SK-N-SH treated with all-trans-retinoic acid at 6 μM for 48 hours (cell line): ENCODE results near the gene MARK3.
A peak's percentile ranks its signal among the peaks of the same experiment; 100 is the strongest.

Source experiments
- ATAC-seq: fragments of 200-7000 bp; cut with Tn5 transposase; 3 replicates; pipeline ENCODE4 v1.9.1; 2020; ENCODE audit warnings: mild to moderate bottlenecking, moderate library complexity
- BACH2 ChIP-seq: fragments of 250-450 bp; sonication (Bioruptor Pico); IDR thresholded peaks from 2 replicates; pipeline ENCODE4 v1.9.0; 2021; ENCODE audit warnings: mild to moderate bottlenecking, borderline replicate concordance
- CSDC2 ChIP-seq: fragments of 250-450 bp; sonication (Bioruptor Pico); IDR thresholded peaks from 2 replicates; pipeline ENCODE4 v1.5.0; 2020; ENCODE audit warnings: mild to moderate bottlenecking, moderate library complexity
- ESRRG ChIP-seq: fragments of 250-450 bp; sonication (Bioruptor Pico); IDR thresholded peaks from 2 replicates; pipeline ENCODE4 v1.6.1; 2021; ENCODE audit warnings: mild to moderate bottlenecking
- GLIS3 ChIP-seq: fragments of 250-450 bp; sonication (Bioruptor Pico); IDR thresholded peaks from 2 replicates; pipeline ENCODE4 v1.5.0; 2020; ENCODE audit warnings: mild to moderate bottlenecking, moderate library complexity
- ISL1 ChIP-seq: fragments of 250-450 bp; sonication (Bioruptor Pico); IDR thresholded peaks from 2 replicates; pipeline ENCODE4 v2.1.2; 2022; ENCODE audit warnings: mild to moderate bottlenecking, moderate library complexity
- PPARA ChIP-seq: fragments of 250-450 bp; sonication (Bioruptor Pico); IDR thresholded peaks from 2 replicates; pipeline ENCODE4 v1.5.0; 2020; ENCODE audit warnings: mild to moderate bottlenecking, borderline replicate concordance
- RARB ChIP-seq: fragments of 250-450 bp; sonication (Bioruptor Pico); IDR thresholded peaks from 2 replicates; pipeline ENCODE4 v1.8.0; 2021; ENCODE audit warnings: mild to moderate bottlenecking, moderate library complexity
- SNAI2 ChIP-seq: fragments of 250-450 bp; sonication (Bioruptor Pico); IDR thresholded peaks from 2 replicates; pipeline ENCODE4 v1.5.0; 2020; ENCODE audit warnings: mild to moderate bottlenecking, moderate library complexity
- TCF4 ChIP-seq: fragments of 250-450 bp; sonication (Bioruptor Pico); IDR thresholded peaks from 2 replicates; pipeline ENCODE4 v1.8.0; 2021; ENCODE audit warnings: mild to moderate bottlenecking, moderate library complexity, borderline replicate concordance
- ZC3H10 ChIP-seq: fragments of 250-450 bp; sonication (Bioruptor Pico); IDR thresholded peaks from 2 replicates; pipeline ENCODE4 v1.5.1; 2021; ENCODE audit warnings: mild to moderate bottlenecking, moderate library complexity
- ZFP3 ChIP-seq: fragments of 250-450 bp; sonication (Bioruptor Pico); IDR thresholded peaks from 2 replicates; pipeline ENCODE4 v1.5.0; 2020; ENCODE audit warnings: mild to moderate bottlenecking, moderate library complexity
- ZFP30 ChIP-seq: fragments of 450-650 bp; formaldehyde crosslinking; IDR thresholded peaks from 2 replicates; pipeline ENCODE4 v1.5.0; 2022; ENCODE audit warnings: mild to moderate bottlenecking, moderate library complexity
- ZNF70 ChIP-seq: fragments of 450-650 bp; formaldehyde crosslinking; IDR thresholded peaks from 2 replicates; pipeline ENCODE4 v1.5.0; 2020; ENCODE audit warnings: mild to moderate bottlenecking, moderate library complexity
- ZNF8 ChIP-seq: fragments of 450-650 bp; formaldehyde crosslinking; IDR thresholded peaks from 2 replicates; pipeline ENCODE4 v1.5.0; 2020; ENCODE audit warnings: mild to moderate bottlenecking, moderate library complexity
- TF ChIP-seq, protein P1 (sequence below): fragments of 250-450 bp; sonication (Bioruptor Pico); IDR thresholded peaks from 2 replicates; pipeline ENCODE4 v1.5.1; 2021; ENCODE audit warnings: mild to moderate bottlenecking, moderate library complexity
- TF ChIP-seq, protein P2 (sequence below): fragments of 250-450 bp; sonication (Bioruptor Pico); IDR thresholded peaks from 2 replicates; pipeline ENCODE4 v1.8.0; 2020; ENCODE audit warnings: mild to moderate bottlenecking, moderate library complexity, borderline replicate concordance
- TF ChIP-seq, protein P3 (sequence below): fragments of 250-450 bp; sonication (Bioruptor Pico); IDR thresholded peaks from 2 replicates; pipeline ENCODE4 v1.5.1; 2020; ENCODE audit warnings: low read depth, mild to moderate bottlenecking, moderate library complexity
- TF ChIP-seq, protein P4 (sequence below): fragments of 250-450 bp; sonication (Bioruptor Pico); IDR thresholded peaks from 2 replicates; pipeline ENCODE4 v1.5.0; 2020; ENCODE audit warnings: mild to moderate bottlenecking, moderate library complexity

The MARK3 gene

DNA sequence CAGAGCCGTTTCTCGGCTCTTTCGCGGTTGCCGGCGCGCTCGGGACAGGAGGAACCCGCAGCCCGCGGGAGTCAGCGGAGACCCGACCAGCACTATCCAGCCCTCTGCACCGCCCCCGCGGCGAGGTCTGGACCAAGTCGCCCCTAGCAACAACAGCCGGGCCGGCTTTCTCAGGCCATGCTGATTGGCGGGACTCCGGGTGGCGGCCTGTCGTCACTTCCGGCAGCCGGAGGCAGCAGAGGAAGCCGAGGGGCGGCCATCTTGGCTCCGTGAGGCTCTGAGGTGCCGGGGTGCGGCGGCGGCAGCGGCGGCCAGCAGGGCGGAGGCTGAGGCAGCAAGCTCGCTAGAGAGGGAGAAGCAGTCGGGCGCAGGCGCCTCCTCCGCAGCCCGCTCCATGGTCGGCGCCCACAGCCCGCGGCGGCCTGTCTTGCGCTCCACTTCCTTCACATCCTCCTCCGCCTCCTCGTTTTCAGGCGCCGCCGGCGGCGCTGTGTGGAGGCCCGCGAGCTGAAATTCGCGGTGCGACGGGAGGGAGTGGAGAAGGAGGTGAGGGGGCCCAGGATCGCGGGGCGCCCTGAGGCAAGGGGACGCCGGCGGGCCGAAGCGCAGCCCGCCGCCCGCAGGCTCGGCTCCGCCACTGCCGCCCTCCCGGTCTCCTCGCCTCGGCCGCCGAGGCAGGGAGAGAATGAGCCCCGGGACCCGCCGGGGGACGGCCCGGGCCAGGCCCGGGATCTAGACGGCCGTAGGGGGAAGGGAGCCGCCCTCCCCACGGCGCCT, at the start of gene MARK3:
Gene MARK3 (plus strand): TSS at position 264 of the 777 bp plus-strand sequence. CDS start 615 bp downstream, outside the sequence.
- TF ChIP-seq, protein P1, sequence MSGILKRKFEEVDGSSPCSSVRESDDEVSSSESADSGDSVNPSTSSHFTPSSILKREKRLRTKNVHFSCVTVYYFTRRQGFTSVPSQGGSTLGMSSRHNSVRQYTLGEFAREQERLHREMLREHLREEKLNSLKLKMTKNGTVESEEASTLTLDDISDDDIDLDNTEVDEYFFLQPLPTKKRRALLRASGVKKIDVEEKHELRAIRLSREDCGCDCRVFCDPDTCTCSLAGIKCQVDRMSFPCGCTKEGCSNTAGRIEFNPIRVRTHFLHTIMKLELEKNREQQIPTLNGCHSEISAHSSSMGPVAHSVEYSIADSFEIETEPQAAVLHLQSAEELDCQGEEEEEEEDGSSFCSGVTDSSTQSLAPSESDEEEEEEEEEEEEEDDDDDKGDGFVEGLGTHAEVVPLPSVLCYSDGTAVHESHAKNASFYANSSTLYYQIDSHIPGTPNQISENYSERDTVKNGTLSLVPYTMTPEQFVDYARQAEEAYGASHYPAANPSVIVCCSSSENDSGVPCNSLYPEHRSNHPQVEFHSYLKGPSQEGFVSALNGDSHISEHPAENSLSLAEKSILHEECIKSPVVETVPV (CRISPR knock-in tag), result no peak
- TF ChIP-seq RARB (CRISPR knock-in tag), result no peak
- TF ChIP-seq ESRRG (CRISPR knock-in tag), result no peak
- TF ChIP-seq CSDC2 (CRISPR knock-in tag), result no peak
- TF ChIP-seq, protein P2, sequence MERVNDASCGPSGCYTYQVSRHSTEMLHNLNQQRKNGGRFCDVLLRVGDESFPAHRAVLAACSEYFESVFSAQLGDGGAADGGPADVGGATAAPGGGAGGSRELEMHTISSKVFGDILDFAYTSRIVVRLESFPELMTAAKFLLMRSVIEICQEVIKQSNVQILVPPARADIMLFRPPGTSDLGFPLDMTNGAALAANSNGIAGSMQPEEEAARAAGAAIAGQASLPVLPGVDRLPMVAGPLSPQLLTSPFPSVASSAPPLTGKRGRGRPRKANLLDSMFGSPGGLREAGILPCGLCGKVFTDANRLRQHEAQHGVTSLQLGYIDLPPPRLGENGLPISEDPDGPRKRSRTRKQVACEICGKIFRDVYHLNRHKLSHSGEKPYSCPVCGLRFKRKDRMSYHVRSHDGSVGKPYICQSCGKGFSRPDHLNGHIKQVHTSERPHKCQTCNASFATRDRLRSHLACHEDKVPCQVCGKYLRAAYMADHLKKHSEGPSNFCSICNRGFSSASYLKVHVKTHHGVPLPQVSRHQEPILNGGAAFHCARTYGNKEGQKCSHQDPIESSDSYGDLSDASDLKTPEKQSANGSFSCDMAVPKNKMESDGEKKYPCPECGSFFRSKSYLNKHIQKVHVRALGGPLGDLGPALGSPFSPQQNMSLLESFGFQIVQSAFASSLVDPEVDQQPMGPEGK (CRISPR knock-in tag), result no peak
- no peak for TF ChIP-seq GLIS3 (CRISPR knock-in tag)
- TF ChIP-seq, protein P3, sequence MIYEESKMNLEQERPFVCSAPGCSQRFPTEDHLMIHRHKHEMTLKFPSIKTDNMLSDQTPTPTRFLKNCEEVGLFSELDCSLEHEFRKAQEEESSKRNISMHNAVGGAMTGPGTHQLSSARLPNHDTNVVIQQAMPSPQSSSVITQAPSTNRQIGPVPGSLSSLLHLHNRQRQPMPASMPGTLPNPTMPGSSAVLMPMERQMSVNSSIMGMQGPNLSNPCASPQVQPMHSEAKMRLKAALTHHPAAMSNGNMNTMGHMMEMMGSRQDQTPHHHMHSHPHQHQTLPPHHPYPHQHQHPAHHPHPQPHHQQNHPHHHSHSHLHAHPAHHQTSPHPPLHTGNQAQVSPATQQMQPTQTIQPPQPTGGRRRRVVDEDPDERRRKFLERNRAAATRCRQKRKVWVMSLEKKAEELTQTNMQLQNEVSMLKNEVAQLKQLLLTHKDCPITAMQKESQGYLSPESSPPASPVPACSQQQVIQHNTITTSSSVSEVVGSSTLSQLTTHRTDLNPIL (CRISPR knock-in tag), result no peak
- TF ChIP-seq ZNF70 (CRISPR knock-in tag), result no peak
- no peak for TF ChIP-seq TCF4 (CRISPR knock-in tag)
- ATAC-seq, result peak; percentile 97

DNA sequence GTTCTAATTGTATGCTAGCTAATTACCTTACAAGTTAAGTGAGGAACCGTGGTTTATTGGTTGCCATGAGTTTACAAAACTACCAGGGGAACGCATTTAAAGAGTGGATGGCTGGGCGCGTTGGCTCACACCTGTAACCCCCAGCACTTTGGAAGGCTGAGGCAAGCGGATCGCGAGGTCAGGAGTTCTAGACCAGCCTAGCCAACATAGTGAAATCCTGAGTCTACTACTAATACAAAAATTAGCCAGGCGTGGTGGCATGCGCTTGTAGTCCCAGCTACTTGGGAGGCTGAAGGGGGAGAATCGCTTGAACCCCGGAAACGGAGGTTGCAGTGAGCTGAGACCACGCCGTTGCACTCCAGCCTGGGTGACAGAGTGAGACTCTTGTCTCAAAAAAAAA, 49.0 kb upstream of the MARK3 start:
- ATAC-seq, result no peak
- TF ChIP-seq, protein P1 (CRISPR knock-in tag), result no peak
- TF ChIP-seq ESRRG (CRISPR knock-in tag) (no peak), ZC3H10 (CRISPR knock-in tag) (no peak), CSDC2 (CRISPR knock-in tag) (no peak), ZNF8 (CRISPR knock-in tag) (no peak), SNAI2 (CRISPR knock-in tag) (no peak), ZFP30 (no peak), RARB (CRISPR knock-in tag) (no peak)
- TF ChIP-seq, protein P2 (CRISPR knock-in tag), result no peak
- TF ChIP-seq, protein P4, sequence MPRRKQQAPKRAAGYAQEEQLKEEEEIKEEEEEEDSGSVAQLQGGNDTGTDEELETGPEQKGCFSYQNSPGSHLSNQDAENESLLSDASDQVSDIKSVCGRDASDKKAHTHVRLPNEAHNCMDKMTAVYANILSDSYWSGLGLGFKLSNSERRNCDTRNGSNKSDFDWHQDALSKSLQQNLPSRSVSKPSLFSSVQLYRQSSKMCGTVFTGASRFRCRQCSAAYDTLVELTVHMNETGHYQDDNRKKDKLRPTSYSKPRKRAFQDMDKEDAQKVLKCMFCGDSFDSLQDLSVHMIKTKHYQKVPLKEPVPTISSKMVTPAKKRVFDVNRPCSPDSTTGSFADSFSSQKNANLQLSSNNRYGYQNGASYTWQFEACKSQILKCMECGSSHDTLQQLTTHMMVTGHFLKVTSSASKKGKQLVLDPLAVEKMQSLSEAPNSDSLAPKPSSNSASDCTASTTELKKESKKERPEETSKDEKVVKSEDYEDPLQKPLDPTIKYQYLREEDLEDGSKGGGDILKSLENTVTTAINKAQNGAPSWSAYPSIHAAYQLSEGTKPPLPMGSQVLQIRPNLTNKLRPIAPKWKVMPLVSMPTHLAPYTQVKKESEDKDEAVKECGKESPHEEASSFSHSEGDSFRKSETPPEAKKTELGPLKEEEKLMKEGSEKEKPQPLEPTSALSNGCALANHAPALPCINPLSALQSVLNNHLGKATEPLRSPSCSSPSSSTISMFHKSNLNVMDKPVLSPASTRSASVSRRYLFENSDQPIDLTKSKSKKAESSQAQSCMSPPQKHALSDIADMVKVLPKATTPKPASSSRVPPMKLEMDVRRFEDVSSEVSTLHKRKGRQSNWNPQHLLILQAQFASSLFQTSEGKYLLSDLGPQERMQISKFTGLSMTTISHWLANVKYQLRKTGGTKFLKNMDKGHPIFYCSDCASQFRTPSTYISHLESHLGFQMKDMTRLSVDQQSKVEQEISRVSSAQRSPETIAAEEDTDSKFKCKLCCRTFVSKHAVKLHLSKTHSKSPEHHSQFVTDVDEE (CRISPR knock-in tag), result no peak
- TF ChIP-seq, protein P3 (CRISPR knock-in tag), result no peak
- TF ChIP-seq, all 23 proteins: peak for 0

DNA sequence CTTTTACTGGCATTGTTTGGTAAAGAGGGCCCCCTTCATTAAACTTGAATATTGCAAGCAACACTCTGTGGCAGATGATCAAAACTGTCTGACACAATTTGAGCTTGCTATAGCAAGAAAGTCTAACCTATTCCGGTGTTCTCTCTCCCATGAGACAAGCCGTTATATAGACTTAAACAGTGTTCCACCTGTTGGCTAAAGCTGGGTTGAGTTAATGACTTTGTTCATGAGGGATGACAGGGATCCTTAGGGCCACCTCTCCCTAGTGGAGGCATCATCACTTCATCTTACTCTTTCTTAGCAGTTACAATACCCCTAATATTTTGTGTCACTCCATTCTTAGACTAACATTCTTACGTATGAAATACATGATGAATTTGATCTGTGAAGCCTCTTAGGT, 47.4 kb upstream of the MARK3 start:
- ATAC-seq, result no peak
- TF ChIP-seq ESRRG (CRISPR knock-in tag), result no peak
- no peak for TF ChIP-seq ISL1 (CRISPR knock-in tag)
- TF ChIP-seq, protein P4 (CRISPR knock-in tag), result no peak
- TF ChIP-seq ZFP3 (CRISPR knock-in tag), result no peak
- TF ChIP-seq SNAI2 (CRISPR knock-in tag), result no peak
- TF ChIP-seq, protein P2 (CRISPR knock-in tag), result no peak
- TF ChIP-seq BACH2, result no peak
- TF ChIP-seq PPARA (CRISPR knock-in tag), result no peak
- TF ChIP-seq ZC3H10 (CRISPR knock-in tag), result no peak
